ENCODE results near the gene CPSF4L. TPM values are rescaled to one million over a fixed set of nuclear protein-coding genes. Genes with fewer than 3 reads are reported as not detected.
"Not testable (repeated sequence)": the region's sequence is repeated elsewhere in the genome, so short reads cannot be mapped to it uniquely, and the experiment has no call there.

CPSF4L gene
- total RNA-seq = not detected
- long read RNA-seq = 0 reads

- Histone ChIP-seq H3K27ac (peak within 1 kb of the TSS; percentile 57 to 86 (median 74)), H3K4me3 (peak within 1 kb of the TSS in 2 of 3 donors; percentile 32 to 48), H3K27me3 (no peaks in the 10 kb centered on the region), H3K9me3 (no peaks in the 10 kb centered on the region), H3K4me1 (peaks cover 0 to 14% (median 6%) of the 10 kb centered on the region in 4 donors), H3K36me3 (no peaks in the 10 kb centered on the region)
- no peak for TF ChIP-seq POLR2A (IDR thresholded peaks at IDR 0.05)
- TF ChIP-seq CTCF (IDR thresholded peaks at IDR 0.05) = no peak
- WGBS (ENCODE audit: insufficient coverage, low coverage, low lambda C conversion rate, missing lambda C conversion rate) = 100% methylated on average over 1 of the region's 9 CpGs
- ATAC-seq (peak in 1 of 4 donors; percentile 2), DNase-seq (no peak)
- intact Hi-C loops (cut with DNase I) = no loop called here
Measured at GRCh38 chr17:73261617-73261951, at the start of gene CPSF4L. Gene CPSF4L (minus strand): TSS chr17:73261880. CDS start chr17:73261818, 62 bp downstream.

- ATAC-seq (peak; percentile 1 to 8 (median 1)), DNase-seq (peak in 2 of 3 donors; percentile 58 to 74)
- Histone ChIP-seq H3K4me1 (peaks cover 0 to 30% (median 6%) of the 10 kb centered on the region in 4 donors), H3K27me3 (no peaks in the 10 kb centered on the region), H3K9me3 (no peaks in the 10 kb centered on the region), H3K27ac (peak overlapping the region; percentile 84 to 96 (median 92)), H3K4me3 (peak overlapping the region; percentile 60 to 92 (median 85)), H3K36me3 (no peaks in the 10 kb centered on the region)
- WGBS (ENCODE audit: insufficient coverage, low coverage, low lambda C conversion rate, missing lambda C conversion rate) = 0% methylated on average over 1 of the region's 38 CpGs
- TF ChIP-seq POLR2A (IDR thresholded peaks at IDR 0.05) (no peak), CTCF (IDR thresholded peaks at IDR 0.05) (no peak)
- intact Hi-C loops (cut with DNase I) = loop anchor here in 1 of 2 donors (10.0 kb wide), 1 partner anchor 53 kb away; no protein-coding TSS in a partner anchor
Measured at GRCh38 chr17:73311428-73311780, 49.7 kb upstream of the CPSF4L start.

GRCh38 chr17:73309727-73310596 is 48.3 kb upstream of the CPSF4L start:
- Histone ChIP-seq H3K9me3 (no peaks in the 10 kb centered on the region), H3K4me1 (peaks cover 0 to 45% (median 12%) of the 10 kb centered on the region in 4 donors), H3K4me3 (peak overlapping the region; percentile 60 to 92 (median 85)), H3K27ac (peak overlapping the region; percentile 92 to 96 (median 92)), H3K36me3 (no peaks in the 10 kb centered on the region), H3K27me3 (no peaks in the 10 kb centered on the region)
- 5% methylated on average over 13 of the region's 21 CpGs for WGBS (ENCODE audit: insufficient coverage, low coverage, low lambda C conversion rate, missing lambda C conversion rate)
- TF ChIP-seq CTCF (IDR thresholded peaks at IDR 0.05) (no peak), POLR2A (IDR thresholded peaks at IDR 0.05) (peak; percentile 25)
- peak in 1 of 4 donors; percentile 2 for ATAC-seq
- intact Hi-C loops (cut with DNase I) = loop anchor here in 1 of 2 donors (10.0 kb wide), 1 partner anchor 55 kb away; no protein-coding TSS in a partner anchor
- peak; percentile 48 to 71 (median 70) for DNase-seq

GRCh38 chr17:73308959-73309358 is 47.3 kb upstream of the CPSF4L start:
- not testable (repeated sequence) for DNase-seq

More at GRCh38 chr17:73308959-73309358, 47.3 kb upstream of the CPSF4L start:
- 23% methylated on average over 5 of the region's 5 CpGs for WGBS (ENCODE audit: insufficient coverage, low coverage, low lambda C conversion rate, missing lambda C conversion rate)
- H3K27me3 ChIP-seq; H3K36me3 ChIP-seq; intact Hi-C loops (cut with DNase I); H3K9me3 ChIP-seq; ATAC-seq: not testable (repeated sequence)
- H3K27ac ChIP-seq = peak overlapping the region; percentile 92 to 96 (median 92)
- H3K4me3 ChIP-seq = peak overlapping the region; percentile 60 to 92 (median 85)
- H3K4me1 ChIP-seq = peaks cover 0 to 51% (median 16%) of the 10 kb centered on the region in 4 donors

All from right lobe of liver (tissue), 6 donors.